Kidney (tissue), 14 donors: ENCODE measurements around the gene NAV3. TPM values are rescaled to one million over a fixed set of nuclear protein-coding genes. Genes with fewer than 3 reads are reported as not detected.

ENCODE experiments used
- DNase-seq, 5 donors: peaks; one replicate each; pipeline ENCODE4 v3.0.0-alpha.2; 2013 to 2020
- FAIRE-seq: peaks from 2 replicates; lab custom pipeline; 2012; peaks lifted over from hg19 to GRCh38; lab: Jason Lieb, UNC
- H3K27ac ChIP-seq, 2 donors: one replicate each; pipeline ENCODE4 v1.7.0; 2013; ENCODE audit warnings: low read depth in 2 of 2, low read length in 2 of 2, inconsistent platforms in 1 of 2
- H3K27me3 ChIP-seq: one replicate; pipeline ENCODE4 v1.7.1; 2013; ENCODE audit warnings: low read length, inconsistent platforms; ENCODE audit not compliant: control insufficient read depth, insufficient read depth
- H3K36me3 ChIP-seq, 3 donors: one replicate each; pipeline versions ENCODE4 v1.7.0 to v1.7.1; 2013; ENCODE audit warnings: low read length in 3 of 3, control low read depth in 1 of 3, inconsistent platforms in 1 of 3; ENCODE audit not compliant: insufficient read depth in 3 of 3, control insufficient read depth in 2 of 3
- H3K4me1 ChIP-seq, 3 donors: one replicate each; pipeline versions ENCODE4 v1.7.0 to v1.7.1; 2013; ENCODE audit warnings: low read length in 3 of 3, inconsistent platforms in 1 of 3, low read depth in 1 of 3; ENCODE audit not compliant: control insufficient read depth in 2 of 3, insufficient read depth in 2 of 3
- H3K4me3 ChIP-seq, 3 donors: one replicate each; pipeline versions ENCODE4 v1.7.0 to v1.8.1; 2013; ENCODE audit warnings: low read length in 3 of 3, control low read depth in 1 of 3, inconsistent platforms in 1 of 3
- H3K9ac ChIP-seq, 3 donors: one replicate each; pipeline versions ENCODE4 v1.7.0 to v1.7.1; 2013; ENCODE audit warnings: low read length in 3 of 3, control low read depth in 1 of 3, inconsistent platforms in 1 of 3
- H3K9me3 ChIP-seq, 3 donors: one replicate each; pipeline versions ENCODE4 v1.7.0 to v1.7.1; 2013; ENCODE audit warnings: low read length in 3 of 3, control low read depth in 1 of 3, inconsistent platforms in 1 of 3; ENCODE audit not compliant: control insufficient read depth in 2 of 3, insufficient read depth in 1 of 3
- CTCF ChIP-seq: IDR thresholded peaks from 3 replicates; pipeline ENCODE4 v1.5.1; 2012; ENCODE audit warnings: mild to moderate bottlenecking, moderate library complexity, borderline replicate concordance; ENCODE audit not compliant: insufficient read depth; ENCODE audit errors: extremely low read depth
- intact Hi-C: fragments of 100-400 bp; cut with DNase I; formaldehyde crosslinking; loops from one replicate; pipeline ENCODE4 v1.11.1; 2022
- polyA plus RNA-seq: library from polyadenylated mRNA; stranded (reverse); fragments of 350-450 nt; fragmentation: Illumina TruSeq; extraction: RNeasy Lipid Tissue Mini Kit (QIAGEN cat#74804); gene quantifications from one replicate; pipeline ENCODE4 v1.2.3, GENCODE V29; 2014; ENCODE audit warnings: low read depth, low replicate concordance; ENCODE audit not compliant: insufficient read depth
- total RNA-seq: library from RNA; stranded (reverse); fragmentation: NEBNext Ultra II Directional; extraction: Animal tissue kit (Norgen Biotek cat#: 25700); gene quantifications from one replicate; pipeline ENCODE4 v1.2.1, GENCODE V29; 2021
- donor health status: control.
- donor health status: control.
- donor health status: control.
- donor health status: control.
- donor health status: control.
- donor health status: DM: yes; HTN: yes; CAD: no.
- donor health status: Normal renal cell carcinoma (clear cell type).

Gene NAV3
- total and polyA plus RNA-seq, 2 donors from 2014 or later: 0.34 to 4.5 TPM

GRCh38 chr12:78095623-78096022 lies 264.9 kb downstream of the NAV3 start:
- no peak for DNase-seq
- intact Hi-C loops: no loop called here
- Histone ChIP-seq H3K9ac (no peak overlapping the region), H3K36me3 (no peaks in the 10 kb centered on the region), H3K4me1 (no peaks in the 10 kb centered on the region), H3K4me3 (no peak overlapping the region), H3K9me3 (no peaks in the 10 kb centered on the region), H3K27ac (no peak overlapping the region), H3K27me3 (no peaks in the 10 kb centered on the region)
- TF ChIP-seq CTCF: no peak
- FAIRE-seq: no peak

- Histone ChIP-seq H3K9me3 (no peaks in the 10 kb centered on the region), H3K27me3 (no peaks in the 10 kb centered on the region), H3K4me3 (no peak overlapping the region), H3K36me3 (no peaks in the 10 kb centered on the region), H3K9ac (no peak overlapping the region), H3K4me1 (peaks cover 0 to 3% (median 0%) of the 10 kb centered on the region in 3 donors), H3K27ac (no peak overlapping the region)
- intact Hi-C loops: no loop called here
- TF ChIP-seq CTCF: no peak
- DNase-seq (peak in 3 of 5 donors; percentile 32 to 81 (median 34)), FAIRE-seq (no peak)
Observed at GRCh38 chr12:78096909-78097597, 266.4 kb downstream of the NAV3 start.

GRCh38 chr12:78099806-78100205 lies 269.1 kb downstream of the NAV3 start:
- peaks cover 0 to 3% (median 0%) of the 10 kb centered on the region in 3 donors for H3K4me1 ChIP-seq
- H3K9ac ChIP-seq: no peak overlapping the region
- H3K4me3 ChIP-seq: no peak overlapping the region
- DNase-seq (no peak), FAIRE-seq (no peak)
- no peak for TF ChIP-seq CTCF
- H3K36me3 ChIP-seq: no peaks in the 10 kb centered on the region
- no peaks in the 10 kb centered on the region for H3K27me3 ChIP-seq
- intact Hi-C loops: no loop called here
- H3K9me3 ChIP-seq: no peaks in the 10 kb centered on the region
- no peak overlapping the region for H3K27ac ChIP-seq
